Dendritic cell treated with granulocyte-macrophage colony-stimulating factor and Interleukin-4, amounts not matched to agents 40 ng/mL and 50 ng/mL, for 4 days (primary cell): ENCODE data around the gene MLH3.

Experiments
- H3K27ac Mint-ChIP-seq: one replicate; pipeline ENCODE4 v1.8.0; 2022; ENCODE audit warnings: mild to moderate bottlenecking, mixed read lengths
- H3K27me3 Mint-ChIP-seq: one replicate; pipeline ENCODE4 v1.8.0; 2022; ENCODE audit warnings: mild to moderate bottlenecking, mixed read lengths
- H3K36me3 Mint-ChIP-seq: one replicate; pipeline ENCODE4 v1.8.0; 2022; ENCODE audit warnings: low read depth, mixed read lengths
- H3K4me1 Mint-ChIP-seq: one replicate; pipeline ENCODE4 v1.8.0; 2022; ENCODE audit warnings: low read depth, mixed read lengths
- H3K4me3 Mint-ChIP-seq: one replicate; pipeline ENCODE4 v1.8.0; 2022; ENCODE audit warnings: mild to moderate bottlenecking, moderate library complexity, mixed read lengths
- H3K9me3 Mint-ChIP-seq: one replicate; pipeline ENCODE4 v1.8.0; 2022; ENCODE audit warnings: mixed read lengths
- intact Hi-C: fragments of 100-400 bp; cut with micrococcal nuclease; formaldehyde crosslinking; loops from one replicate; pipeline ENCODE4 v1.15.0; 2022

MLH3 gene

GRCh38 chr14:75050852-75051555 is at the start of gene MLH3:
MLH3 (minus strand) TSS chr14:75051467; CDS start chr14:75049655, 1,812 bp downstream.
- H3K9me3 Mint-ChIP-seq: no peaks in the 10 kb centered on the region
- H3K36me3 Mint-ChIP-seq: peaks cover 18% of the 10 kb centered on the region
- intact Hi-C loops: no loop called here
- peak within 1 kb of the TSS; percentile 85 for H3K27ac Mint-ChIP-seq
- peaks cover 25% of the 10 kb centered on the region for H3K4me1 Mint-ChIP-seq
- H3K27me3 Mint-ChIP-seq: no peaks in the 10 kb centered on the region
- H3K4me3 Mint-ChIP-seq: peak within 1 kb of the TSS; percentile 87

GRCh38 chr14:75098682-75099081 is 47.4 kb upstream of the MLH3 start:
- Mint-ChIP-seq H3K27me3 (no peaks in the 10 kb centered on the region), H3K4me1 (no peaks in the 10 kb centered on the region), H3K9me3 (no peaks in the 10 kb centered on the region), H3K36me3 (peaks cover 98% of the 10 kb centered on the region), H3K4me3 (no peak overlapping the region), H3K27ac (no peak overlapping the region)
- intact Hi-C loops: no loop called here

GRCh38 chr14:75098212-75098611 is 46.9 kb upstream of the MLH3 start:
- no peak overlapping the region for H3K27ac Mint-ChIP-seq
- H3K9me3 Mint-ChIP-seq: no peaks in the 10 kb centered on the region
- no peaks in the 10 kb centered on the region for H3K27me3 Mint-ChIP-seq
- intact Hi-C loops: no loop called here
- peaks cover 99% of the 10 kb centered on the region for H3K36me3 Mint-ChIP-seq
- H3K4me1 Mint-ChIP-seq: no peaks in the 10 kb centered on the region
- no peak overlapping the region for H3K4me3 Mint-ChIP-seq

GRCh38 chr14:75096959-75097358 is 45.7 kb upstream of the MLH3 start:
- Mint-ChIP-seq H3K27me3 (no peaks in the 10 kb centered on the region), H3K27ac (no peak overlapping the region), H3K36me3 (peaks cover 97% of the 10 kb centered on the region), H3K9me3 (no peaks in the 10 kb centered on the region), H3K4me3 (no peak overlapping the region), H3K4me1 (no peaks in the 10 kb centered on the region)
- intact Hi-C loops: no loop called here

GRCh38 chr14:75095690-75096089 is 44.4 kb upstream of the MLH3 start:
- Mint-ChIP-seq H3K36me3 (peaks cover 97% of the 10 kb centered on the region), H3K27ac (no peak overlapping the region)

GRCh38 chr14:75094896-75095295 is 43.6 kb upstream of the MLH3 start:
- Mint-ChIP-seq H3K27ac (no peak overlapping the region), H3K9me3 (no peaks in the 10 kb centered on the region), H3K4me1 (no peaks in the 10 kb centered on the region), H3K27me3 (no peaks in the 10 kb centered on the region), H3K36me3 (peaks cover 96% of the 10 kb centered on the region), H3K4me3 (no peak overlapping the region)
- intact Hi-C loops: no loop called here

More at GRCh38 chr14:75095690-75096089, 44.4 kb upstream of the MLH3 start:
- no peaks in the 10 kb centered on the region for H3K27me3 Mint-ChIP-seq
- no peak overlapping the region for H3K4me3 Mint-ChIP-seq
- H3K9me3 Mint-ChIP-seq: no peaks in the 10 kb centered on the region
- H3K4me1 Mint-ChIP-seq: no peaks in the 10 kb centered on the region
- intact Hi-C loops: no loop called here

GRCh38 chr14:75092698-75093097 is 41.4 kb upstream of the MLH3 start:
- Mint-ChIP-seq H3K27ac (no peak overlapping the region), H3K36me3 (peaks cover 76% of the 10 kb centered on the region), H3K27me3 (no peaks in the 10 kb centered on the region), H3K4me1 (no peaks in the 10 kb centered on the region), H3K9me3 (no peaks in the 10 kb centered on the region), H3K4me3 (no peak overlapping the region)
- intact Hi-C loops: no loop called here

- intact Hi-C loops: no loop called here
- Mint-ChIP-seq H3K27me3 (no peaks in the 10 kb centered on the region), H3K4me1 (no peaks in the 10 kb centered on the region), H3K9me3 (no peaks in the 10 kb centered on the region), H3K4me3 (no peak overlapping the region), H3K36me3 (peaks cover 76% of the 10 kb centered on the region), H3K27ac (no peak overlapping the region)
Observed at GRCh38 chr14:75091251-75091650, 40.0 kb upstream of the MLH3 start.

GRCh38 chr14:75090353-75090752 is 39.1 kb upstream of the MLH3 start:
- H3K4me3 Mint-ChIP-seq: no peak overlapping the region
- H3K27me3 Mint-ChIP-seq: no peaks in the 10 kb centered on the region
- H3K9me3 Mint-ChIP-seq: no peaks in the 10 kb centered on the region
- H3K4me1 Mint-ChIP-seq: no peaks in the 10 kb centered on the region
- intact Hi-C loops: no loop called here
- no peak overlapping the region for H3K27ac Mint-ChIP-seq
- peaks cover 76% of the 10 kb centered on the region for H3K36me3 Mint-ChIP-seq

GRCh38 chr14:75088566-75089373 is 37.5 kb upstream of the MLH3 start:
- Mint-ChIP-seq H3K27me3 (no peaks in the 10 kb centered on the region), H3K9me3 (no peaks in the 10 kb centered on the region), H3K27ac (no peak overlapping the region), H3K4me3 (no peak overlapping the region), H3K36me3 (peaks cover 76% of the 10 kb centered on the region), H3K4me1 (no peaks in the 10 kb centered on the region)
- intact Hi-C loops: loop anchor here (1.0 to 10.0 kb wide), 4 partner anchors 54 to 228 kb away; no protein-coding TSS in a partner anchor

- intact Hi-C loops: loop anchor here (1.0 to 10.0 kb wide), 4 partner anchors 53 to 227 kb away; no protein-coding TSS in a partner anchor
- Mint-ChIP-seq H3K9me3 (no peaks in the 10 kb centered on the region), H3K36me3 (peaks cover 77% of the 10 kb centered on the region), H3K4me1 (no peaks in the 10 kb centered on the region), H3K27me3 (no peaks in the 10 kb centered on the region), H3K27ac (no peak overlapping the region), H3K4me3 (no peak overlapping the region)
Observed at GRCh38 chr14:75088153-75088552, 36.9 kb upstream of the MLH3 start.

- intact Hi-C loops: loop anchor here (10.0 kb wide), 1 partner anchor 50 kb away; no protein-coding TSS in a partner anchor
- H3K36me3 Mint-ChIP-seq: peaks cover 66% of the 10 kb centered on the region
Observed at GRCh38 chr14:75084513-75084912, 33.2 kb upstream of the MLH3 start.

GRCh38 chr14:75083271-75083670 is 32.0 kb upstream of the MLH3 start:
- no peaks in the 10 kb centered on the region for H3K9me3 Mint-ChIP-seq
- peaks cover 66% of the 10 kb centered on the region for H3K36me3 Mint-ChIP-seq
- intact Hi-C loops: loop anchor here (10.0 kb wide), 1 partner anchor 48 kb away; no protein-coding TSS in a partner anchor

More at GRCh38 chr14:75084513-75084912, 33.2 kb upstream of the MLH3 start:
- Mint-ChIP-seq H3K27ac (no peak overlapping the region), H3K4me3 (no peak overlapping the region), H3K27me3 (no peaks in the 10 kb centered on the region), H3K4me1 (no peaks in the 10 kb centered on the region), H3K9me3 (no peaks in the 10 kb centered on the region)

GRCh38 chr14:75081660-75082229 is 30.5 kb upstream of the MLH3 start:
- H3K4me3 Mint-ChIP-seq: no peak overlapping the region
- intact Hi-C loops: loop anchor here (10.0 kb wide), 1 partner anchor 47 kb away; no protein-coding TSS in a partner anchor
- no peak overlapping the region for H3K27ac Mint-ChIP-seq
- no peaks in the 10 kb centered on the region for H3K9me3 Mint-ChIP-seq
- peaks cover 54% of the 10 kb centered on the region for H3K36me3 Mint-ChIP-seq
- no peaks in the 10 kb centered on the region for H3K4me1 Mint-ChIP-seq
- H3K27me3 Mint-ChIP-seq: no peaks in the 10 kb centered on the region

More at GRCh38 chr14:75083271-75083670, 32.0 kb upstream of the MLH3 start:
- no peaks in the 10 kb centered on the region for H3K4me1 Mint-ChIP-seq
- no peak overlapping the region for H3K27ac Mint-ChIP-seq
- no peaks in the 10 kb centered on the region for H3K27me3 Mint-ChIP-seq
- H3K4me3 Mint-ChIP-seq: no peak overlapping the region
